Iris pigment epithelial cell (primary cell): ENCODE measurements around the gene FAM83C.

Source experiments
- DNase-seq: peaks from one replicate; pipeline ENCODE4 v3.0.0-alpha.2; 2011; ENCODE audit warnings: low read depth

FAM83C gene

GRCh38 chr20:35284267-35284991 lies 7.8 kb downstream of the FAM83C start, which contains the start of gene EIF6:
Gene EIF6, minus strand, starts transcription at chr20:35284772. Its CDS starts 285 bp downstream, at chr20:35284487.
- DNase-seq = peak; percentile 87

GRCh38 chr20:35283441-35284266 lies 8.6 kb downstream of the FAM83C start:
- no peak for DNase-seq

- no peak for DNase-seq
Observed at GRCh38 chr20:35281506-35282101, 10.6 kb downstream of the FAM83C start.

GRCh38 chr20:35280523-35280922 lies 11.7 kb downstream of the FAM83C start:
- DNase-seq = no peak

GRCh38 chr20:35279533-35280174 lies 12.6 kb downstream of the FAM83C start:
- DNase-seq = no peak

GRCh38 chr20:35279040-35279439 lies 13.2 kb downstream of the FAM83C start:
- no peak for DNase-seq

GRCh38 chr20:35277531-35278395 lies 14.5 kb downstream of the FAM83C start, which contains the start of gene MMP24OS:
Gene MMP24OS, minus strand, starts transcription at chr20:35278122. Its CDS starts 193 bp downstream, at chr20:35277929.
- DNase-seq = peak; percentile 89

- DNase-seq = no peak
Observed at GRCh38 chr20:35277127-35277526, 15.1 kb downstream of the FAM83C start.

- no peak for DNase-seq
Observed at GRCh38 chr20:35276408-35276807, 15.8 kb downstream of the FAM83C start.

- DNase-seq = no peak
Observed at GRCh38 chr20:35275741-35276251, 16.4 kb downstream of the FAM83C start.

- DNase-seq = no peak
Observed at GRCh38 chr20:35274172-35275092, 17.8 kb downstream of the FAM83C start.

- peak; percentile 44 for DNase-seq
Observed at GRCh38 chr20:35273449-35274171, 18.6 kb downstream of the FAM83C start.

GRCh38 chr20:35271904-35272303 lies 20.3 kb downstream of the FAM83C start:
- DNase-seq = peak; percentile 78

- DNase-seq = no peak
Observed at GRCh38 chr20:35271073-35271882, 20.9 kb downstream of the FAM83C start.

- no peak for DNase-seq
Observed at GRCh38 chr20:35270021-35270902, 22.0 kb downstream of the FAM83C start.

- DNase-seq = peak; percentile 61
Observed at GRCh38 chr20:35269055-35269781, 23.0 kb downstream of the FAM83C start.

GRCh38 chr20:35267092-35267491 lies 25.1 kb downstream of the FAM83C start:
- DNase-seq = no peak
